Fibroblast of peridontal ligament (primary cell): ENCODE data around the gene FAM13A.
"Not testable (repeated sequence)": the region's sequence is repeated elsewhere in the genome, so short reads cannot be mapped to it uniquely, and the experiment has no call there.

Source experiments
- DNase-seq: peaks from one replicate; pipeline ENCODE4 v3.0.0-alpha.2; 2010; ENCODE audit errors: extremely low read depth

FAM13A gene

DNA sequence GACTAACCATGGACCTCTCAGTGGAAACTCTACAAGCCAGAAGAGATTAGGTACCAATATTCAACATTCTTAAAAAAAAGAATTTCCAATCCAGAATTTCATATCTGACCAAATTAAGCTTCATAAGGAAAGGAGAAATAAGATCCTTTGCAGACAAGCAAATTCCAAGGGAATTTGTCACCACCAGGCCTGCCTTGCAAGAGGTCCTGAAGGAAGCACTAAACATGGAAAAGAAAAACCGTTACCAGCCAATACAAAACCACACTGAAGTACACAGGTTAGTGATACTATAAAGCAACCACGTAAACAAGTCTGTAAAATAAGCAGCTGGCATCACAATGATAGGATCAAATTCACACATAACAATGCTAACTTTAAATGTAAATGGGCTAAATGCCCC, 156.6 kb downstream of the FAM13A start:
- peak; percentile 74 for DNase-seq

DNA sequence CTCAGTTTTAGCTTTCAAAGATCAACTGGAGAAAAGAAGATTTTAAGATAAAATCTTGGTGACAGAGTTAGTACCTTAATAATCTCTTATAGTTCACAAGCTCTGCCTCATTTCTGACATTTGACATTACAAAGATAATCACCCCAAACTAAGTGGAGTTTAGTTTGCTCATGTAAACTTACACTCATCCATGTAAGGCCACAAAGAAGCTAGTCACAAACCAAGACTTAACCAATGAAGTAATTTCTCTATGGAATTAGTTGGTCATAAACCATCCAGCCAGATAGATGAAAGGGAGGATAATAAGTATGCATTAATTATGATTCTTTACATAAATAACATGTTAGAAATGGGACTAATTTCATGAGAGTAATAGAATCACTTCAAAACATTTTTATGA, 159.2 kb downstream of the FAM13A start:
- DNase-seq = no peak

DNA sequence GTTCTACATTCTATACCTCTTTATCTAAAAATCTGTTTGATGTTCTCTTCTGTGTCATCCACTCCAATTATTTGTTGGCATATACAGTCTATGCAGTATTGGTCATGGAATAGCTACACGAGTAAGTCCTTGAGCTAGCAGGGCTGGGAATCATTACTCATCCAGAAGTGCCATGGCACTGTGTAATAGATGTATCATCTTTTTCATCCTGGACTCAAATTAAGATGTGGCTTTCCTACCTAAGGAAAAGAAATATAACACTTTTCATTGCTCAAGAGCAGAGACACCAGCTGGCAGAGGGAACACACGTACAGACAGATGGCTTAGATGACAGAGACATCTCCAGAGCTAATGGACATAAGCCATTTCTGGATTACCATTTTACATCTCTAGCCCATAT, 159.8 kb downstream of the FAM13A start:
- DNase-seq = no peak

DNA sequence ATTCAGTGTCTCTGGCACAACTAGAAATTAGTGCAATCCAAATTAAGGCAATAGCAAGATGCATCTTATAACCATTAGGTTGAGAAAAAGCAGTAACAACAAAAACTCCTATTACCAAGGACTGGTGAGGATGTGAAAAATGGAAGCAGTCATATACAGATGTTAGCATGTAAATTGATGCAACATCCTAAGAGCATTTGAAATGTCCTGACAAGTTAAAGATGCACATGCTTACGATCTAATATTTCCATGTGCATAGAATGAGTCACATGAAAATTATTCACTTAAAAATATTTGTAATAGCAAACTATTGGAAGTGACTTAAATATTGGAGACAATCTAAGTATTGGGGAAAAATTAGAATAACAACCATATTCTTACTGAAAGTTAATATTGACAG, 163.0 kb downstream of the FAM13A start:
- peak; percentile 12 for DNase-seq

DNA sequence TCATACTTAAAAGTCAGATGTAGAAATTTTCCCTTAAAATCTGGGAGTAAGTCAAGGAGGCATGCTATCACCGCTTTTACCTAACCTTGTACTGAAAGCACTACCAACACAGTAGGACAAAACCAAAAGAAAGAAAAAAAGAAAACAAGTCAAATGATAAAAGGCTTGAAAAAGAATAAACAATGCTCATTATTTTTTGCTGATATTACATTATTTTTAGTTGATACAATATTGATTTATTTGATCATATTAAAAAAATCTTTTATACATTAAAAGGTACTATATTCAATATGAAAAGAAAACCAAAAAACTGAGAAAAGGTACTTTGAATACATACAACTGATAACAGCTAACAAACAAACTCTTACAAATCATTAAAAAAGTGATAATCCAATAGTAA, 164.3 kb downstream of the FAM13A start:
- no peak for DNase-seq

GRCh38 chr4:88891636-88892035, 165.3 kb downstream of the FAM13A start:
- DNase-seq = peak; percentile 29

- not testable (repeated sequence) for DNase-seq
These were observed 169.6 kb downstream of the FAM13A start for GRCh38 chr4:88887409-88887808.

DNA sequence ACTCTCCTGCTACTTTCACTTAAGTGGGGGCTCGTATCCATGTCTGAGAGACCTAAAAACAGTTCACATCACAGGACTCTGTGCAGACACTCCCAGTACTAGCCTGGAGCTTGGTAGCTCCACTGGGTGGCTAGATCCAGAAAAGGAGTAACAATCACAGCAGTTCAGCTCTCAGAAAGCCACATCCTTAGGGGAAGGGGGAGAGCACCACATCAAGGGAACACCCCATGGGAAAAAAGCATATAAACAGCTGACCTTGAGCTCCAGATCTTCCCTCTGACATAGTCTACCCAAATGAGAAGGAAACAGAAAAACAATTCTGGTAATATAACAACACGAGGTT, 175.8 kb downstream of the FAM13A start:
- no peak for DNase-seq

GRCh38 chr4:88880501-88881226, 176.3 kb downstream of the FAM13A start:
- DNase-seq = peak; percentile 9

GRCh38 chr4:88879991-88880390, 177.0 kb downstream of the FAM13A start:
- DNase-seq = no peak

GRCh38 chr4:88878642-88879041, 178.3 kb downstream of the FAM13A start:
- no peak for DNase-seq

- DNase-seq = no peak
These were observed 186.6 kb downstream of the FAM13A start for GRCh38 chr4:88870428-88870827.

- DNase-seq = no peak
These were observed 188.5 kb downstream of the FAM13A start for GRCh38 chr4:88868510-88868909.

GRCh38 chr4:88866862-88867550, 190.0 kb downstream of the FAM13A start:
- peak; percentile 34 for DNase-seq

DNA sequence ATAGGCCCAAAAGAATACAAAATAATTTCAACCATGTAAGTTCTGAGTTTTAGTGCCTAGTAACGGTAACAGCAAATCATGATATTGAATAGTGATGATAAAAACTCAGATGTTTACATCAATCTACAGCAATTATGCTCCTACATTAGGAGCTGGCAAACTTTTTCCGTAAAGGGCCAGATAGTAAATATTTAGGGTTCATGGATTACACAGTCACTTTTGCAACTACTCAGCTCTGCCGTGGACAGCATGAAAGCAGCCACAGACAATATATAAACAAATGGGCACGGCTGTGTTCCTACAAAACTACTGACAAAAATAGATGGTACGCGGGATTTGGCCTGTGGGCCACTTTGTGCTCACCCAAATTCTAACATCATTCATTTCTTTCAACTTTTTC, 191.5 kb downstream of the FAM13A start:
- DNase-seq = peak; percentile 27

DNA sequence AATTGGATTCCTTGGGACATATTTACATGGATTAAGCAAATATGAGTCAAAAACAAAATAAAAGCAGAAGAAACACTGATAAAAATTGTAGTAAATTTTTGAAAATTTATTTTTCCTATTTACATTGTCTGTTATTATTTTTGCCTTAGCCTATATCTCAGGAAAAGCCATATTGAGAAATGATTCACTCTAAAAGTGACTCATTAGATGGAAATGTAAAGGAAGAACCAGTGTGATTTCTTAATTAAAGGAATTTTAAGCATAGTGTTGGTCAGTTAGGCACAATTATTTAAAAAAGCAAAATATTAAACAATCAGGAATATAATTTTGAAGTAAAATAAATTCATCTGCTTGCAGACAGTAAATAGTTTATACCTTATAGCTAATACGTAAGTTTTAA, 191.9 kb downstream of the FAM13A start:
- DNase-seq = peak; percentile 9

- DNase-seq = peak; percentile 34
These were observed 196.4 kb downstream of the FAM13A start for GRCh38 chr4:88860586-88860985.

- DNase-seq = no peak
These were observed 197.7 kb downstream of the FAM13A start for GRCh38 chr4:88859191-88859812.

- peak; percentile 56 for DNase-seq
These were observed 198.2 kb downstream of the FAM13A start for GRCh38 chr4:88858752-88859151.

DNA sequence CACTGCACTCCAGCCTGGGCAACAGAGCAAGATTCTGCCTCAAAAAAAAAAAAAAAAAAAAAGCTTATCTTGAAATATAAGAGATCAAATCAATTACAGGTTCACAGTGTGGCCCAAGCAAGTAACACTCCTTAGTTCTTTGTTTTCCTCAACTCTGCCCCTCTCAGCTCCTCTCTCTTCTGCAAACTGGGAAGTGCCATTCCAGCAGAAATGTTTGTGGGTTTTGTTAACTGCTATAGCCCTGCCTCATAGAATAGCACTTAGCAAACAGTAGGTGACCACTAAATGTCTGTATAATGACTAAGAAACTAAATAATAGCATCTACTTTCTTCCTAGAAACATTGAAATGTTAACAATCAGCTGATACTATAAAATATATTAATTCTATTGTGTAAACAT, 199.4 kb downstream of the FAM13A start:
- peak; percentile 11 for DNase-seq

GRCh38 chr4:88854481-88854880, 202.5 kb downstream of the FAM13A start:
- DNase-seq = no peak

- DNase-seq = not testable (repeated sequence)
These were observed 203.4 kb downstream of the FAM13A start for GRCh38 chr4:88853583-88853982.

- no peak for DNase-seq
These were observed 210.7 kb downstream of the FAM13A start for GRCh38 chr4:88846206-88846790.
